HCT116 (cell line): ENCODE data around the gene PCDH9. TPM values are rescaled to one million over a fixed set of nuclear protein-coding genes. Genes with fewer than 3 reads are reported as not detected.

Experiments
- ATAC-seq: fragments of 200-7000 bp; cut with Tn5 transposase; 2 replicates; pipeline ENCODE4 v1.9.1; 2020; ENCODE audit warnings: mild to moderate bottlenecking, moderate library complexity
- BruUV-seq: library from RNA; stranded (reverse); fragments of 400-500 nt; replicated peaks from 2 replicates; lab custom pipeline; 2021; lab: Mats Ljungman, UMichigan
- CTCF ChIA-PET: fragments of 300-600 bp; sonication (Branson Sonifier 250); formaldehyde crosslinking; loops from one replicate; lab custom pipeline; 2021; ENCODE audit warnings: antibody characterized with exemption; lab: Charles Lee
- POLR2A ChIA-PET: fragments of 300-600, 350-600 bp; sonication (Branson Sonifier 250); formaldehyde crosslinking; loops from one replicate; lab custom pipeline; 2021; ENCODE audit warnings: antibody characterized with exemption; lab: Charles Lee
- RAD21 ChIA-PET, 2 experiments: fragments of 300-600 bp; sonication (Branson Sonifier 250); formaldehyde crosslinking; loops; one replicate each; lab custom pipeline; 2023; ENCODE audit warnings: low total read pairs in 2 of 2; ENCODE audit not compliant: uncharacterized antibody in 2 of 2, unreplicated experiment in 2 of 2, low non-redundant PET in 1 of 2; lab: Charles Lee
- DNase-seq: peaks from one replicate; pipeline ENCODE4 v3.0.0-alpha.2; 2010; ENCODE audit warnings: low read depth, low spot score
- H2AFZ ChIP-seq: fragments of 200-600 bp; shearing (Covaris generic), sonication (generic); 2 replicates; pipeline ENCODE4 v1.6.1; 2017; ENCODE audit warnings: low read depth, mixed run types, mixed read lengths, antibody characterized with exemption, low read length; ENCODE audit not compliant: poor library complexity, severe bottlenecking
- H3K27ac ChIP-seq: 2 replicates; pipeline ENCODE4 v1.5.1; 2012; ENCODE audit warnings: low read depth, low read length
- H3K27me3 ChIP-seq: fragments of 200-600 bp; sonication (generic); 2 replicates; pipeline ENCODE4 v1.6.1; 2016; ENCODE audit warnings: mixed run types, low read length, mixed read lengths; ENCODE audit not compliant: insufficient read depth
- H3K36me3 ChIP-seq, 2 experiments: fragments of 200-500 bp in 1 of 2; fragments of 200-600 bp in 1 of 2; sonication (Bioruptor generic) in 1 of 2; sonication (generic) in 1 of 2; 2 replicates each; pipeline versions ENCODE4 v1.5.1 to v1.6.1; 2014 to 2016; ENCODE audit warnings: low read length in 2 of 2, inconsistent platforms in 1 of 2, mixed read lengths in 1 of 2, mixed run types in 1 of 2; ENCODE audit not compliant: insufficient read depth in 2 of 2, control insufficient read depth in 1 of 2
- H3K4me1 ChIP-seq, 2 experiments: fragments of 200-600 bp in 1 of 2; sonication (generic) in 1 of 2; 2 replicates each; pipeline versions ENCODE4 v1.5.1 to v1.6.1; 2012 to 2017; ENCODE audit warnings: low read length in 2 of 2, inconsistent platforms in 1 of 2, mild to moderate bottlenecking in 1 of 2, mixed read lengths in 1 of 2, mixed run types in 1 of 2, moderate library complexity in 1 of 2; ENCODE audit not compliant: insufficient read depth in 2 of 2, control insufficient read depth in 1 of 2
- H3K4me2 ChIP-seq: fragments of 200-600 bp; sonication (generic); 2 replicates; pipeline ENCODE4 v1.6.1; 2017; ENCODE audit warnings: mixed run types, low read length, mixed read lengths
- H3K4me3 ChIP-seq, 2 experiments: fragments of 200-600 bp in 1 of 2; sonication (generic) in 1 of 2; replicated peaks in 1 of 2; 2 replicates each; pipeline ENCODE4 v1.5.1; 2011 to 2016; ENCODE audit warnings: low read length in 2 of 2, control low read depth in 1 of 2, low read depth in 1 of 2, mild to moderate bottlenecking in 1 of 2, mixed read lengths in 1 of 2, mixed run types in 1 of 2
- H3K79me2 ChIP-seq: fragments of 200-600 bp; sonication (generic); 2 replicates; pipeline ENCODE4 v1.6.1; 2017; ENCODE audit warnings: mild to moderate bottlenecking, mixed run types, low read length, moderate library complexity, mixed read lengths; ENCODE audit not compliant: insufficient read depth
- H3K9ac ChIP-seq: fragments of 200-600 bp; sonication (generic); 2 replicates; pipeline ENCODE4 v1.6.1; 2016; ENCODE audit warnings: low read length, mixed read lengths
- H3K9me2 ChIP-seq: fragments of 200-600 bp; sonication (generic), shearing (Covaris generic); 2 replicates; pipeline ENCODE4 v1.6.1; 2017; ENCODE audit warnings: mixed run types, mild to moderate bottlenecking, moderate library complexity; ENCODE audit not compliant: insufficient read depth
- H3K9me3 ChIP-seq, 2 experiments: fragments of 200-500 bp in 1 of 2; fragments of 200-600 bp in 1 of 2; sonication (Bioruptor generic) in 1 of 2; sonication (generic) in 1 of 2; 2 replicates each; pipeline ENCODE4 v1.6.1; 2014 to 2017; ENCODE audit warnings: low read length in 2 of 2, mixed read lengths in 2 of 2, inconsistent platforms in 1 of 2, low read depth in 1 of 2, mild to moderate bottlenecking in 1 of 2, mixed run types in 1 of 2, moderate library complexity in 1 of 2; ENCODE audit not compliant: control insufficient read depth in 1 of 2, insufficient read depth in 1 of 2
- H4K20me1 ChIP-seq: fragments of 200-600 bp; sonication (generic), shearing (Covaris generic); 2 replicates; pipeline ENCODE4 v1.6.1; 2017; ENCODE audit warnings: mixed run types, mild to moderate bottlenecking, moderate library complexity; ENCODE audit not compliant: insufficient read depth
- CBX3 ChIP-seq: IDR thresholded peaks from 2 replicates; pipeline ENCODE4 v1.6.1; 2012; ENCODE audit warnings: low read depth
- CTCF ChIP-seq, 3 experiments: fragments of 200-600 bp in 1 of 3; sonication (generic) in 1 of 3; IDR thresholded peaks in 2 of 3; conservative IDR thresholded peaks in 1 of 3; 2 replicates each; pipeline ENCODE4 v1.5.1; 2012 to 2017; ENCODE audit warnings: low read depth in 2 of 3, low read length in 2 of 3, antibody characterized with exemption in 1 of 3, borderline replicate concordance in 1 of 3, control low read depth in 1 of 3, mild to moderate bottlenecking in 1 of 3, mixed read lengths in 1 of 3, mixed run types in 1 of 3, moderate library complexity in 1 of 3; ENCODE audit not compliant: insufficient read depth in 1 of 3
- EGR1 ChIP-seq: IDR thresholded peaks from 2 replicates; pipeline ENCODE4 v1.6.1; 2012; ENCODE audit warnings: low read depth
- ELF1 ChIP-seq: IDR thresholded peaks from 2 replicates; pipeline ENCODE4 v1.6.1; 2012; ENCODE audit warnings: low read depth, borderline replicate concordance
- EZH2 ChIP-seq: fragments of 200-600 bp; sonication (generic); IDR thresholded peaks from 2 replicates; pipeline ENCODE4 v1.6.1; 2017; ENCODE audit warnings: antibody characterized with exemption, mixed run types
- MAX ChIP-seq: IDR thresholded peaks from 2 replicates; pipeline ENCODE4 v1.6.1; 2012
- RAD21 ChIP-seq: IDR thresholded peaks from 2 replicates; pipeline ENCODE4 v1.6.1; 2012; ENCODE audit warnings: low read depth, mild to moderate bottlenecking
- SIN3A ChIP-seq: IDR thresholded peaks from 2 replicates; pipeline ENCODE4 v1.6.1; 2012; ENCODE audit warnings: low read depth
- SP1 ChIP-seq: IDR thresholded peaks from 2 replicates; pipeline ENCODE4 v1.6.1; 2012; ENCODE audit warnings: low read depth
- SRF ChIP-seq: IDR thresholded peaks from 2 replicates; pipeline ENCODE4 v1.6.1; 2012; ENCODE audit warnings: low read depth
- ZFX ChIP-seq: fragments of 450-650 bp; IDR thresholded peaks from 2 replicates; pipeline ENCODE4 v1.6.1; 2017
- ZNF274 ChIP-seq: fragments of 200-500 bp; sonication (Bioruptor generic); IDR thresholded peaks from 2 replicates; pipeline ENCODE4 v1.6.1; 2014; ENCODE audit warnings: mild to moderate bottlenecking, low read depth, low read length, inconsistent platforms
- intact Hi-C: fragments of 100-400 bp; cut with micrococcal nuclease; formaldehyde crosslinking; loops from 2 replicates; pipeline ENCODE4 v1.10.0; 2022
- total RNA-seq: library from RNA; stranded (reverse); gene quantifications from one replicate; pipeline ENCODE4 v1.2.1, GENCODE V29; 2021; ENCODE audit not compliant: unreplicated experiment

PCDH9 gene
- total RNA-seq, 1 experiment from 2014 or later: 0.02 TPM

GRCh38 chr13:66612983-66613382 is 617.2 kb downstream of the PCDH9 start:
- H3K4me2 ChIP-seq: no peak overlapping the region
- no peaks in the 10 kb centered on the region for H3K36me3 ChIP-seq
- no peaks in the 10 kb centered on the region for H3K9me3 ChIP-seq
- H3K9ac ChIP-seq: no peak overlapping the region
- BruUV-seq: no TSS peak
- no peak overlapping the region for H2AFZ ChIP-seq
- H3K4me3 ChIP-seq: no peak overlapping the region
- H3K9me2 ChIP-seq: no peaks in the 10 kb centered on the region
- ATAC-seq: no peak
- H3K79me2 ChIP-seq: no peaks in the 10 kb centered on the region
- intact Hi-C loops: no loop called here
- H4K20me1 ChIP-seq: no peaks in the 10 kb centered on the region
- no peaks in the 10 kb centered on the region for H3K4me1 ChIP-seq
- H3K27ac ChIP-seq: no peak overlapping the region
- TF ChIP-seq SP1 (no peak), CTCF (IDR thresholded peaks at IDR 0.05 in 2 of 3, conservative IDR thresholded peaks at IDR 0.05 in 1 of 3; ENCODE audit: borderline replicate concordance in 1 of 3, insufficient read depth in 1 of 3, low read depth in 2 of 3, low read length in 2 of 3) (no peak), EZH2 (no peak), ZFX (no peak), ELF1 (no peak), MAX (no peak), SIN3A (no peak), RAD21 (no peak), ZNF274 (no peak), CBX3 (no peak), SRF (no peak), EGR1 (no peak)
- TF ChIP-seq, all 23 proteins: peak for 0
- ChIA-PET RAD21 (no interaction called here), POLR2A (no interaction called here), CTCF (no interaction called here)
- no peaks in the 10 kb centered on the region for H3K27me3 ChIP-seq
- DNase-seq: no peak
